NCI-H2227 (cell line): ENCODE measurements around the gene ACSM2B.
"Not testable (repeated sequence)": the region's sequence is repeated elsewhere in the genome, so short reads cannot be mapped to it uniquely, and the experiment has no call there.

Experiments used
- DNase-seq: peaks from one replicate; lab custom pipeline; 2025; ENCODE audit not compliant: unreplicated experiment; lab: John Stamatoyannopoulos, UW

Gene ACSM2B

GRCh38 chr16:20598832-20599469 is 22.8 kb upstream of the ACSM2B start:
- no peak for DNase-seq

- not testable (repeated sequence) for DNase-seq
These were observed 19.5 kb upstream of the ACSM2B start for GRCh38 chr16:20595694-20596093.

- DNase-seq: not testable (repeated sequence)
These were observed 18.9 kb upstream of the ACSM2B start for GRCh38 chr16:20595068-20595467.

GRCh38 chr16:20592780-20593179 is 16.6 kb upstream of the ACSM2B start:
- not testable (repeated sequence) for DNase-seq

GRCh38 chr16:20589486-20589885 is 13.3 kb upstream of the ACSM2B start:
- not testable (repeated sequence) for DNase-seq

GRCh38 chr16:20587645-20588074 is 11.5 kb upstream of the ACSM2B start:
- not testable (repeated sequence) for DNase-seq

GRCh38 chr16:20586716-20587115 is 10.5 kb upstream of the ACSM2B start:
- not testable (repeated sequence) for DNase-seq

GRCh38 chr16:20586112-20586511 is 9.9 kb upstream of the ACSM2B start:
- DNase-seq: not testable (repeated sequence)

- not testable (repeated sequence) for DNase-seq
These were observed 4.5 kb upstream of the ACSM2B start for GRCh38 chr16:20580487-20581259.

GRCh38 chr16:20578091-20578490 is 1.9 kb upstream of the ACSM2B start:
- not testable (repeated sequence) for DNase-seq

GRCh38 chr16:20569117-20569651 is 7.0 kb downstream of the ACSM2B start:
- DNase-seq: not testable (repeated sequence)

- no peak for DNase-seq
These were observed 7.8 kb downstream of the ACSM2B start for GRCh38 chr16:20568404-20568803.

- no peak for DNase-seq
These were observed 9.3 kb downstream of the ACSM2B start for GRCh38 chr16:20566864-20567263.

- DNase-seq: not testable (repeated sequence)
These were observed 10.8 kb downstream of the ACSM2B start for GRCh38 chr16:20565334-20565733.

GRCh38 chr16:20564218-20564617 is 11.9 kb downstream of the ACSM2B start:
- not testable (repeated sequence) for DNase-seq

- DNase-seq: not testable (repeated sequence)
These were observed 20.5 kb downstream of the ACSM2B start for GRCh38 chr16:20555628-20556027.

GRCh38 chr16:20554689-20555088 is 21.5 kb downstream of the ACSM2B start:
- DNase-seq: not testable (repeated sequence)

GRCh38 chr16:20553493-20553892 is 22.7 kb downstream of the ACSM2B start:
- DNase-seq: not testable (repeated sequence)

- not testable (repeated sequence) for DNase-seq
These were observed 29.2 kb downstream of the ACSM2B start for GRCh38 chr16:20546951-20547350.

GRCh38 chr16:20546278-20546853 is 29.8 kb downstream of the ACSM2B start:
- not testable (repeated sequence) for DNase-seq

- DNase-seq: not testable (repeated sequence)
These were observed 35.4 kb downstream of the ACSM2B start for GRCh38 chr16:20540603-20541316.
